ENCODE data around the gene PLCXD3. TPM values are rescaled to one million over a fixed set of nuclear protein-coding genes. Genes with fewer than 3 reads are reported as not detected.

Gene PLCXD3
- total RNA-seq, 1 experiment from 2014 or later = 2.4 TPM

GRCh38 chr5:41286165-41286564 lies 224.2 kb downstream of the PLCXD3 start:
- no peak for DNase-seq (ENCODE audit: low read depth)

- no peak for DNase-seq (ENCODE audit: low read depth)
These were observed 225.5 kb downstream of the PLCXD3 start for GRCh38 chr5:41284938-41285337.

- peak; percentile 25 for DNase-seq (ENCODE audit: low read depth)
These were observed 229.1 kb downstream of the PLCXD3 start for GRCh38 chr5:41281215-41281810.

GRCh38 chr5:41279040-41279439 lies 231.4 kb downstream of the PLCXD3 start:
- DNase-seq (ENCODE audit: low read depth) = no peak

GRCh38 chr5:41277476-41278245 lies 232.7 kb downstream of the PLCXD3 start:
- peak; percentile 35 for DNase-seq (ENCODE audit: low read depth)

GRCh38 chr5:41275813-41276512 lies 234.4 kb downstream of the PLCXD3 start:
- no peak for DNase-seq (ENCODE audit: low read depth)

GRCh38 chr5:41270423-41271251 lies 239.8 kb downstream of the PLCXD3 start:
- peak; percentile 76 for DNase-seq (ENCODE audit: low read depth)

GRCh38 chr5:41268894-41269293 lies 241.5 kb downstream of the PLCXD3 start:
- DNase-seq (ENCODE audit: low read depth) = no peak

- DNase-seq (ENCODE audit: low read depth) = no peak
These were observed 244.0 kb downstream of the PLCXD3 start for GRCh38 chr5:41266377-41266776.

GRCh38 chr5:41264019-41264418 lies 246.4 kb downstream of the PLCXD3 start:
- DNase-seq (ENCODE audit: low read depth) = no peak

- DNase-seq (ENCODE audit: low read depth) = no peak
These were observed 247.1 kb downstream of the PLCXD3 start for GRCh38 chr5:41263335-41263734.
